ENCODE results near the gene ECI1.

The ECI1 gene

GRCh38 chr16:2251296-2252111 is at the start of gene ECI1:
Gene ECI1 (minus strand): TSS chr16:2251587. CDS start chr16:2251566, 21 bp downstream.
- peak; percentile 86 to 90 for DNase-seq

- DNase-seq, result no peak
Observed at GRCh38 chr16:2299915-2300192, 48.5 kb upstream of the ECI1 start.

GRCh38 chr16:2299121-2299914 is 47.9 kb upstream of the ECI1 start:
- DNase-seq, result no peak

DNA sequence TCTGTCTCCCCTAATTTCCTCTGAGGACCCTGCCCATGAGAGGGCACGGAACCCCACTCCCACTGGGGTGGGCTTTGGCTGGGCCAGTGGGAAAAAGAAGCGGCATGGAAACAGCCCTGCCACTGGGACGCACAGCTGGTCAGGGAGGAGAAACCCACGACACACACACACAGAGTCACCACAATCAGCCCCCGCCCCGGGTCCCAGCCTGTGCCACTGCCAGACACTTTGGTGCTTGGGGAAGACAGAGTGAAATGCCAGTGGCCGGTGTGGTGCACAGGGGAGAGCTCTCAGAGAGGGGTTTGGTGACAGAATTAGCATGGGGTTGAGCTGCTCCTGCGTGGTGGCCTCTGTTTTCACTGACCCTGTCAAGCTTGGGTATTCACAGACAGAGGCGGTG is 47.2 kb upstream of the ECI1 start:
- DNase-seq, result no peak

DNA sequence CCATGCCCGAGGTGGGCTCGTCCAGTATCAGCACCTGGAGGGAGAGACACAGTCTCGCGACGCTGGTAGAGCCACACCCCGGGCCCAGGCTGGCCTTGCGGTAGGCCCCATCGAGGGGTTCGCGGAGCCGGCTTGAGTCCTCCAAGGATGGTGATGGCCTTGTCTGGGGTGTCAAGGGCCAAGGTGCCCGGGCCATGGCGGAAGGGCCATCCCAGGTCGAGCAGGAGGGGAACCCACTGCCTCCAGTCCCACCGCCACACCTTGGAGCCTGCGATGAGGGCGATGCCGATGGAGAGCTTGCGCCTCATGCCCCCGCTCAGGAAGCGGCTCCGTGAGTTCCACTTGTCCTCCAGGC is 46.1 kb upstream of the ECI1 start:
- no peak for DNase-seq

GRCh38 chr16:2296661-2297505 is 45.5 kb upstream of the ECI1 start:
- DNase-seq, result peak in 1 of 2 experiments; percentile 4

DNA sequence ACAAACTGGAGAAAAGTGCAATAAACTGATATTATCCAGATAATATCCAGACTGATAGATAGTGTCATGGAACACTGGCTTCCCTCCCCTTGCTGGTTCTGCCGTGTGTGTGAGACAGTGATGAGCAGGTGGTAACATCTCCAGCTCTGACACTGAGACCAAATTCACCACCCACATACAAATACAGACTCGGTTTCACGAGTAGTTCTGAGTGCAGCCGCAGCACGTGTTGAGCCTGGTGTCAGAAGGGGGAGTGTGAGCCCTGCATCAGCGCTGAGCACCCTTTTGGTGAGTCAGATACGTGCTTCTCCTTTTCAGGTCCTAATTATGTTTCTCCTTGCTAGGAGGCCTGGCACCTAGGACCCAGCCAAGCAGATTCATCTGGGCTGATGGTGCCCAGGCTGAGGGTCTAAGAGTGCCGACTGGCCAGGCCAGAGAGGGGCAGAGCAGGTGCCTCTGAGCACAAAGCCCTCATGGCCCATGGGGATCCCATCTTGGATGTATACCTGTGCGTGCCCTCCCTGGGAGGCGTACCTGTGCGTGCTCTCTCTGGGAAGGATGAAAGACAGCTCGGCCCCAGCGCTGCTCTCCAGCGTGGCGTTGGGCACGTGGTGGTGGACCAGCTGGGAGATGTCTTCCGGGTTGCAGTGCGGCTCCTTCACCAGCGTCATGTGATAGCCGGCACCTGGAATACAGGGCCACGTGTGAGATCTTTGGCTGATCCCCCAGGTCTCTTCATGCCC is 43.8 kb upstream of the ECI1 start:
- DNase-seq, result no peak

DNA sequence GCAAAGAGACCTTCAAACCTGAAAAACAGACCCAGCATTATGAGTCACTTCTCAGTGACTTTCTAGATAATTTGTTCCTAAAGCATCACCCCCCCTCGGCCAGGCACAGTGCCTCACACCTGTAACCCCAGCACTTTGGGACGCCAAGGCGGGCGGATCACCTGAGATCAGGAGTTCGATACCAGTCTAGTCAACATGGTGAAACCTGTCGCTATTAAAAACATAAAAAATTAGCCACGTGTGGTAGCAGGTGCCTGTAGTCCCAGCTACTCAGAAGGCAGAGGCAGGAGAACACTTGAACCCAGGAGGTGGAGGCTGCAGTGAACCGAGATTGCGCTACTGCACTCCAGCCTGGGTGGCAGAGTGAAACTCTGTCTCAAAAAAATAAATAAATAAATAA is 40.8 kb upstream of the ECI1 start:
- DNase-seq, result no peak

- DNase-seq, result no peak
Observed at GRCh38 chr16:2289282-2289681, 37.9 kb upstream of the ECI1 start.

DNA sequence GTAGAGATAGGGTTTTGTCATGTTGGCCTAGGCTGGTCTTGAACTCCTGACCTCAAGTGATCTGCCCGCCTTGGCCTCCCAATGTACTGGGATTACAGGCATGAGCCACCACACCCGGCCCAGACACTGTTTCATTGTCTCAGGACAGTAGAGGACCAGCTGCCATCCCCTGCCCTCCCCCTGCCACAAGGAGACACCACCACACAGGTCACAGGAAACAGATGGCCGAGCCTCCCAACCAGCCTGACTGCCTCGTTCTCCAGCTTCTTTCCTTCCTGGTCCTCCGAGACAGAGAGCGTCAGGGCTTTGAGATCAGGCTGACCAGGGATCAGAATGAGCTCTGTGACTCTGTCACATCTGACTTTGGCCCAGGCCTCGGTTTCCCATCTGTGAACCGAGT is 37.3 kb upstream of the ECI1 start:
- no peak for DNase-seq

- no peak for DNase-seq
Observed at GRCh38 chr16:2287916-2288547, 36.6 kb upstream of the ECI1 start.

DNA sequence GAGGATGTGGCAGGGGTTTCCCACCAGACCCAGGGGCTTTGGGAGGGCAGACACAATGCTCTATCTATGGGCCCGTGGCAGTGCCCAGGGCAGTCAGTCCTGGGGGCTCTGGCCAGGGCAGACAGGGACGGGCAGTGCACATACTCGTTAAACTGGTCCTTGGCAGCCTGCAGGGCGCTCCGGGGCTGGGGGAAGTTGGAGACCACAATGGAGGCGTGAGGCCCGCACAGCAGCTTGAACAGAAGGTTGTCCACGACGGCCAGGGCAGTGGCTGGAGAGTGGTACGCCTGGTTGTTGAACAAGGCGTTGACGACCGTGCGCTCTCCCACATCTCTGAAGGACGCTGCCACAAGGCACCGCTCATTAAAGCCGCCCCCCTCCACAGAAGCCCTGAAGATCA is 35.2 kb upstream of the ECI1 start:
- no peak for DNase-seq

DNA sequence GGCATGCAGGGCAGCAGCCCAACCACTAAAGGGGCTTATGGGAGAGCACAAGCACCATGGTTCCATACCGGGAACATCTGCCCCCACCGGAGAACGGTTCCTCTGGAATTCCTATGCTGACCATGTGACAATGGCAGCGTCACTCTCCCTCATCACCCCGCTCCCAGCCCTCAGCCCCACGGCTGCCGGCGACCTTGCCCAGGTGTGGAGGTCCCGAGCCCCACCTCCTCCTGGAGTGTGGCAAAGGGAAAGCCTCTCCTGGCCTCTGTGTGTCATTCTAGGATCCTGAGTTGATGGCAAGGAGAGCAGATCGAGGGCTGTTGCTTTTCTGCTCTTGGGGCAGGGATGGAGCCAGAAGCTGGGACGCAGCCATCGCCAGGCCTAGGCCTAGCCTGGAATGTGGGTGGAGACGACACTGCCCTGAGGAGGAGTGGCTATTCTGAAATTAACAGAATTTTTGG is 34.4 kb upstream of the ECI1 start:
- DNase-seq, result no peak

GRCh38 chr16:2284797-2285576 is 33.6 kb upstream of the ECI1 start:
- DNase-seq, result no peak

- no peak for DNase-seq
Observed at GRCh38 chr16:2284001-2284770, 32.8 kb upstream of the ECI1 start.

GRCh38 chr16:2282866-2283555 is 31.6 kb upstream of the ECI1 start:
- no peak for DNase-seq

GRCh38 chr16:2282262-2282661 is 30.9 kb upstream of the ECI1 start:
- DNase-seq, result no peak

DNA sequence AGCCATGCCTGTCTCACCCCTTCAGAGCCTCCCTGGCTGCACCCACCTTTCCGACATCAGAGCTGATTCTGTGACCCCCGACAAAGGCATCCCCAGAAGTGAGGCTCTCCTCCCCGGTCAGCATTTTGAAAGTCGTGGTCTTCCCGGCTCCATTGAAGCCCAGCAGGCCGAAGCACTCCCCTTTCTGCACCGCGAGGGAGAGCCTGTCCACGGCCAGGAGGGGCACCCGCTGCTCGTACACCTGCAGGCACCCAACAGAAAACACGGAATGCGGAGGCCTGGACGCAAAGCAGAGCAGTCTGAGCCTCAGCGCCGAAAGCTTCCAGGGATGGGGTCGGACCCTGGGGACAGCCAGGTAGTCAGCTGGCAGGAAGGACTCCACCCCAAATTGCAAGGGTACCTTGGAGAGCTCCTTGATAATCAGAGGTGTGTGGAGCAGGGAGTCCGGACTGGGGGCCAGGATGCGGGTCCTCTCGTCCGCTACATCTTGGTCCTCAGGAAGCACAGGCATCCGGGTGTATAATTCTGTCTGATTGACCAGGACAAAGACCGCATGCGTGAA is 29.7 kb upstream of the ECI1 start:
- no peak for DNase-seq

- DNase-seq, result no peak
Observed at GRCh38 chr16:2280461-2280860, 29.1 kb upstream of the ECI1 start.
